Measurements from ENCODE around the gene ERCC8. TPM values are rescaled to one million over a fixed set of nuclear protein-coding genes. Genes with fewer than 3 reads are reported as not detected.

The ERCC8 gene
- total RNA-seq, 1 donor from 2014 or later = 15.3 TPM

DNA sequence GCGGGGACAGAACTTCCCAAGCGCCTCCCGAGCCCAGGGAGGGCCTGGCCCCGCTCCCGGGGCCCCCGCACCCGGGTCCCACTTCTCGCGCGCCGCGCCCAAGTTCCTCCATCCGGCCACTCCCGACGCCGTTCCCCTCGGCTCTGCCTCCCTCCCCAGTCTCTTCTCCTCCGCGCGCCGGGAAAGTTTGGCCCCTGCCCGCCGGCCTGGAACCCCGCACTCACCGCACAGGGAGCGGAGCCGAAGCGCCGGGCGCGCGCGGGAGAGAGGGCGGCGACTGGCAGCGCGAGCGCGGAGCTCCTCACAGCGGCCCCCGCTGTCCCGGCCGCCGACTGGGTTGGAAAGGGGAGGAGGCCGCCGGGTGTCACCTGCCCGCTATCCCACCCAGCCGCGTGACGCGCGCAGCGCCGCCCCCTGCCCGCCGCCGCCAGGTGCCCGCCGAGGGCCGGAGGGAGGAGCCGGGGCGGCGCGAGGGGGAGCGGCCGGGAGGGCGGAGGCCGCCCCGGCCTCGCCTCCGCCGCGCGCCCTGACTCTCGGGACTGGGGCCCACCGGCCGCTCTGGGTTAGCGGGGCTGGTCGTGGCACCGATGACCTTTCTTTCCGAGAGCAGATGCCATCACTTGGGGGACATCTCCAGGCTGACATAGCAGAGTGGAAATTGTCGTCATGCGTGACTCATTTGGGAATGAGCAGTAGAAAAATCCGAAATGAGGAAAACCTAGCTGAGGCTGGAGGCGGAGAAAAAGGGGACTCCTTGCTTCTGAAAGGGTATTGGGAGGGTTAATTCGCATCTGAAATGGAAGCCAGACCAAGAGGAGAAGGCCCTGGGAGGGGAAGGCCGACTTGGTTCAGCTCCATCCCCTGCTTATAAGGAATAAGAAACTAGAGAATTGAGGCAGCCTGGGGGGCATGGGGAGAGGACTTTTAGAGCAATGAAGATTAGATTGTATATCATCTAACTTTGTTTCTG is 100.6 kb downstream of the ERCC8 start, which contains the start of gene ELOVL7:
Gene ELOVL7, minus strand, starts transcription at position 334 of the 970 bp plus-strand sequence. CDS start 56,872 bp downstream, outside the sequence.
- H3K4me1 Mint-ChIP-seq (ENCODE audit: unreplicated experiment) = peaks cover 11% of the 10 kb centered on the region
- no peaks in the 10 kb centered on the region for H3K36me3 Mint-ChIP-seq (ENCODE audit: low read depth, unreplicated experiment)
- peaks cover 10% of the 10 kb centered on the region for H3K27me3 Mint-ChIP-seq (ENCODE audit: unreplicated experiment)
- DNase-seq (ENCODE audit: low spot score) = peak; percentile 64
- TF ChIP-seq, protein P1, sequence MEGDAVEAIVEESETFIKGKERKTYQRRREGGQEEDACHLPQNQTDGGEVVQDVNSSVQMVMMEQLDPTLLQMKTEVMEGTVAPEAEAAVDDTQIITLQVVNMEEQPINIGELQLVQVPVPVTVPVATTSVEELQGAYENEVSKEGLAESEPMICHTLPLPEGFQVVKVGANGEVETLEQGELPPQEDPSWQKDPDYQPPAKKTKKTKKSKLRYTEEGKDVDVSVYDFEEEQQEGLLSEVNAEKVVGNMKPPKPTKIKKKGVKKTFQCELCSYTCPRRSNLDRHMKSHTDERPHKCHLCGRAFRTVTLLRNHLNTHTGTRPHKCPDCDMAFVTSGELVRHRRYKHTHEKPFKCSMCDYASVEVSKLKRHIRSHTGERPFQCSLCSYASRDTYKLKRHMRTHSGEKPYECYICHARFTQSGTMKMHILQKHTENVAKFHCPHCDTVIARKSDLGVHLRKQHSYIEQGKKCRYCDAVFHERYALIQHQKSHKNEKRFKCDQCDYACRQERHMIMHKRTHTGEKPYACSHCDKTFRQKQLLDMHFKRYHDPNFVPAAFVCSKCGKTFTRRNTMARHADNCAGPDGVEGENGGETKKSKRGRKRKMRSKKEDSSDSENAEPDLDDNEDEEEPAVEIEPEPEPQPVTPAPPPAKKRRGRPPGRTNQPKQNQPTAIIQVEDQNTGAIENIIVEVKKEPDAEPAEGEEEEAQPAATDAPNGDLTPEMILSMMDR (IDR thresholded peaks at IDR 0.05; ENCODE audit: unreplicated experiment) = no peak
- no peak within 1 kb of the TSS for H3K27ac Mint-ChIP-seq (ENCODE audit: unreplicated experiment)
- H3K4me3 Mint-ChIP-seq (ENCODE audit: unreplicated experiment) = peak within 1 kb of the TSS; percentile 90
- H3K9me3 Mint-ChIP-seq (ENCODE audit: unreplicated experiment) = no peaks in the 10 kb centered on the region

DNA sequence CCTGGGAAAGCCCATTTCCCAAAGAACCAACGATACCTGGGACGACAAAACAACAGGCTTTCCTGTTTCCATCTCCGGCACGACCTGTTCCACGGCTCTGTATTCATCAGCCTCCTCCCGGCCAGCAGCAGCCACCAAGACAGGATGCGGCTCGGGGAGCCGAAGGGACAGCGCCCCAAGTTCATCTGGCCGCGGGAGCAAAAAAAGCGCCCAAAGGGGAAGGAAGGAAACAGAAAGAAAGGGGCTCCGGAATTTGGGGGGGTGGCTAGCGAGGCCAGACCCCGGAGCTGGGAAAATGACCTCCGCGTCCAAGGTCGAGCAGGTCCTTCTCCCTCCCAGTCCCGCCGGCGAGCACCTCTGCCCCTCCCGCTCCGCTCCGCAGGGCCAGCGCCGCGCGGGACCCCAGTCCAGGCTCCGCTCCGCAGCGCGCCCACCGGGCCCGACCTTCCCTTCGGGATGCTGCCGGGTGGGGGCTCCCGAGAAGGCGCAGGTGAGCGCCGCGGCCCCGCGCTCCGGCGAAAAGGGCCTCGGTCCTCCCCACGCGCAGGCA is 101.4 kb downstream of the ERCC8 start:
- H3K9me3 Mint-ChIP-seq (ENCODE audit: unreplicated experiment) = no peaks in the 10 kb centered on the region
- peaks cover 10% of the 10 kb centered on the region for H3K27me3 Mint-ChIP-seq (ENCODE audit: unreplicated experiment)
- peak; percentile 20 for DNase-seq (ENCODE audit: low spot score)
- no peaks in the 10 kb centered on the region for H3K36me3 Mint-ChIP-seq (ENCODE audit: low read depth, unreplicated experiment)
- peak overlapping the region; percentile 87 for H3K4me3 Mint-ChIP-seq (ENCODE audit: unreplicated experiment)
- H3K27ac Mint-ChIP-seq (ENCODE audit: unreplicated experiment) = no peak overlapping the region
- peaks cover 12% of the 10 kb centered on the region for H3K4me1 Mint-ChIP-seq (ENCODE audit: unreplicated experiment)
- TF ChIP-seq, protein P1 (IDR thresholded peaks at IDR 0.05; ENCODE audit: unreplicated experiment) = no peak

DNA sequence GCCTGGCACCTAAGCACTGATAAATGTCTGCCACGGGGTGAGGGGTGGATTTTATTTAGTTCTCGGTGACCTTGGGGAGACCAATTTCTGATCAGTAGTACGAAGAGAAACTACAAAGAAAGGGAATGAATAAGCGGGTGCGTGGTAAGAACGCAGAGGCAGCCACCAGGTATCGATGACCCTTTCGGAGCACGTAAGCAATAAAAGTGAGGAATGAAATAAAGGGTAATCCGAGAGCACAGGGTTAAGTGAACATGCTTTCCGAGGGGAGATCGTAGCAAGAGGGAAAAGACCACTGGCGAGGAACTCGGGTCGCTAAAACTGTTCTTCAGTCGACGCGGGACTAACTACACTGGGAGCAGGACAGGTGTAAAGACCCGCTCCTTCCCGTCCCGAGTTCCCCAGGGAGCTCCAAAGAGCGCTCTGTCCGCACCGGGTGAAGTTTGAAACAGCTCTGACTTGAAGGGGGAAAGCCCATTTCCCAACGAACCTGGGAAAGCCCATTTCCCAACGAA is 101.9 kb downstream of the ERCC8 start:
- Mint-ChIP-seq H3K27ac (ENCODE audit: unreplicated experiment) (no peak overlapping the region), H3K36me3 (ENCODE audit: low read depth, unreplicated experiment) (no peaks in the 10 kb centered on the region), H3K9me3 (ENCODE audit: unreplicated experiment) (no peaks in the 10 kb centered on the region), H3K4me1 (ENCODE audit: unreplicated experiment) (peaks cover 17% of the 10 kb centered on the region), H3K4me3 (ENCODE audit: unreplicated experiment) (peak overlapping the region; percentile 87), H3K27me3 (ENCODE audit: unreplicated experiment) (peaks cover 10% of the 10 kb centered on the region)
- no peak for DNase-seq (ENCODE audit: low spot score)
- TF ChIP-seq, protein P1 (IDR thresholded peaks at IDR 0.05; ENCODE audit: unreplicated experiment) = no peak

DNA sequence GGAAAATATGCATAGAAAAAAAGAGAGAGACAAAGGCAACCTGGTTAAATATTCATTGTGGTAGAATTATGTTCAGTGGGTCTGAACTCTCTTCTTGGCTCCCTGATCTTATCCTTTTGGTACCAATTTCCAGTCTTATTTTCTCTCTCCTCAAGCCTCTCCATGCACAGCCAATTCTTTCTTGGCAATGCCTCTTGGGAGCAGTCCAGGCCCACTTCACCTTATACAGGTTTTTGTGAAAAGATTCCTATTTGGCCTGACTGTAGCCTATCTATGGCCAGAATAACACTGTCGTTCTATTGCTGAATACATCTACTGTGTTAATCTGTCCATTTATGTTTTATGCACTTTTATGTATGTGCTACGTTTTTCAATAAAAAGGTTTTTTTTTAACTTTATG is 103.5 kb downstream of the ERCC8 start:
- H3K4me1 Mint-ChIP-seq (ENCODE audit: unreplicated experiment) = peaks cover 17% of the 10 kb centered on the region
- DNase-seq (ENCODE audit: low spot score) = no peak
- TF ChIP-seq, protein P1 (IDR thresholded peaks at IDR 0.05; ENCODE audit: unreplicated experiment) = no peak
- H3K9me3 Mint-ChIP-seq (ENCODE audit: unreplicated experiment) = no peaks in the 10 kb centered on the region
- H3K36me3 Mint-ChIP-seq (ENCODE audit: low read depth, unreplicated experiment) = no peaks in the 10 kb centered on the region
- H3K27ac Mint-ChIP-seq (ENCODE audit: unreplicated experiment) = no peak overlapping the region
- H3K27me3 Mint-ChIP-seq (ENCODE audit: unreplicated experiment) = peaks cover 10% of the 10 kb centered on the region
- H3K4me3 Mint-ChIP-seq (ENCODE audit: unreplicated experiment) = no peak overlapping the region

Measured in endothelial cell (in vitro differentiated cells).